Neuronal stem cell (in vitro differentiated cells): Measurements from ENCODE around the gene ENAH.
A peak's percentile ranks its signal among the peaks of the same experiment; 100 is the strongest.

ENCODE experiments used
- DNase-seq: peaks from one replicate; pipeline ENCODE4 v3.0.0-alpha.2; 2013; ENCODE audit warnings: low spot score
- H2AFZ ChIP-seq: one replicate; pipeline ENCODE4 v1.6.1; 2013; ENCODE audit warnings: mild to moderate bottlenecking, low read length, inconsistent platforms
- H2AK5ac ChIP-seq: 2 replicates; pipeline ENCODE4 v1.6.1; 2013; ENCODE audit warnings: low read depth, mild to moderate bottlenecking, inconsistent platforms, low read length, moderate library complexity, mixed read lengths
- H2BK120ac ChIP-seq: 2 replicates; pipeline ENCODE4 v1.6.1; 2013; ENCODE audit warnings: low read depth, mild to moderate bottlenecking, inconsistent platforms, low read length, moderate library complexity, mixed read lengths
- H2BK12ac ChIP-seq: one replicate; pipeline ENCODE4 v1.6.1; 2013; ENCODE audit warnings: low read length, inconsistent platforms
- H2BK15ac ChIP-seq: 2 replicates; pipeline ENCODE4 v1.6.1; 2013; ENCODE audit warnings: mild to moderate bottlenecking, low read length, inconsistent platforms, mixed read lengths
- H2BK5ac ChIP-seq: one replicate; pipeline ENCODE4 v1.6.1; 2013; ENCODE audit warnings: inconsistent platforms, mild to moderate bottlenecking, low read length, moderate library complexity
- H3K14ac ChIP-seq: one replicate; pipeline ENCODE4 v1.6.1; 2013; ENCODE audit warnings: low read length, inconsistent platforms
- H3K18ac ChIP-seq: 2 replicates; pipeline ENCODE4 v1.6.1; 2013; ENCODE audit warnings: low read length, inconsistent platforms
- H3K23ac ChIP-seq: 2 replicates; pipeline ENCODE4 v1.6.1; 2013; ENCODE audit warnings: low read depth, mild to moderate bottlenecking, mixed read lengths, low read length, inconsistent platforms; ENCODE audit not compliant: poor library complexity
- H3K27ac ChIP-seq: replicated peaks from 3 replicates; pipeline ENCODE4 v1.5.1; 2013; ENCODE audit warnings: low read length, inconsistent platforms
- H3K27me3 ChIP-seq, 3 experiments: 2 replicates each; pipeline ENCODE4 v1.6.1; 2013; ENCODE audit warnings: low read length in 3 of 3, mild to moderate bottlenecking in 2 of 3, inconsistent platforms in 1 of 3, low read depth in 1 of 3, mixed read lengths in 1 of 3, moderate library complexity in 1 of 3; ENCODE audit not compliant: control insufficient read depth in 3 of 3, insufficient read depth in 3 of 3
- H3K36me3 ChIP-seq, 2 donors: replicated peaks in 1 of 2; 2 replicates each; pipeline ENCODE4 v1.6.1; 2013; ENCODE audit warnings: low read length in 2 of 2; ENCODE audit not compliant: control insufficient read depth in 2 of 2, insufficient read depth in 2 of 2
- H3K4ac ChIP-seq: 2 replicates; pipeline ENCODE4 v1.6.1; 2013; ENCODE audit warnings: inconsistent platforms, mild to moderate bottlenecking, low read length, moderate library complexity
- H3K4me1 ChIP-seq, 2 donors: 1 replicate in 1 of 2; 2 replicates in 1 of 2; pipeline ENCODE4 v1.6.1; 2013; ENCODE audit warnings: low read length in 2 of 2, low read depth in 1 of 2; ENCODE audit not compliant: control insufficient read depth in 2 of 2, insufficient read depth in 1 of 2
- H3K4me2 ChIP-seq: one replicate; pipeline ENCODE4 v1.6.1; 2013; ENCODE audit warnings: mild to moderate bottlenecking, low read length, inconsistent platforms; ENCODE audit not compliant: insufficient read depth, poor library complexity, severe bottlenecking
- H3K4me3 ChIP-seq, 2 donors: 2 replicates each; pipeline ENCODE4 v1.5.1; 2013; ENCODE audit warnings: low read length in 2 of 2, mild to moderate bottlenecking in 2 of 2, inconsistent platforms in 1 of 2, moderate library complexity in 1 of 2
- H3K79me1 ChIP-seq: one replicate; pipeline ENCODE4 v1.6.1; 2013; ENCODE audit warnings: low read depth, mild to moderate bottlenecking, inconsistent platforms, low read length, moderate library complexity
- H3K9ac ChIP-seq: one replicate; pipeline ENCODE4 v1.6.1; 2013; ENCODE audit warnings: mild to moderate bottlenecking, low read depth, low read length, inconsistent platforms; ENCODE audit not compliant: poor library complexity
- H3K9me3 ChIP-seq, 2 donors: replicated peaks in 1 of 2; 2 replicates each; pipeline versions ENCODE3 to v1.6.1; 2013; ENCODE audit warnings: low read length in 2 of 2, mild to moderate bottlenecking in 2 of 2, inconsistent platforms in 1 of 2, low read depth in 1 of 2, mixed read lengths in 1 of 2, moderate library complexity in 1 of 2; ENCODE audit not compliant: control insufficient read depth in 2 of 2, insufficient read depth in 1 of 2
- H4K8ac ChIP-seq: one replicate; pipeline ENCODE4 v1.6.1; 2013; ENCODE audit warnings: low read depth, mild to moderate bottlenecking, inconsistent platforms, low read length, moderate library complexity
- H4K91ac ChIP-seq: one replicate; pipeline ENCODE4 v1.6.1; 2013; ENCODE audit warnings: low read length, low read depth, mild to moderate bottlenecking, inconsistent platforms; ENCODE audit not compliant: poor library complexity
- WGBS, 2 donors: extraction: QIAGEN DNeasy Blood & Tissue Kit; methylation state at CpG; one replicate each; pipeline ENCODE4 v1.1.7; 2013; ENCODE audit warnings: missing lambda C conversion rate in 2 of 2, mixed read lengths in 1 of 2; ENCODE audit not compliant: insufficient read length in 2 of 2, insufficient replicate concordance in 1 of 2; ENCODE audit errors: extremely low coverage in 2 of 2; 5-methylcytosine and 5-hydroxymethylcytosine counted together

ENAH gene

DNA sequence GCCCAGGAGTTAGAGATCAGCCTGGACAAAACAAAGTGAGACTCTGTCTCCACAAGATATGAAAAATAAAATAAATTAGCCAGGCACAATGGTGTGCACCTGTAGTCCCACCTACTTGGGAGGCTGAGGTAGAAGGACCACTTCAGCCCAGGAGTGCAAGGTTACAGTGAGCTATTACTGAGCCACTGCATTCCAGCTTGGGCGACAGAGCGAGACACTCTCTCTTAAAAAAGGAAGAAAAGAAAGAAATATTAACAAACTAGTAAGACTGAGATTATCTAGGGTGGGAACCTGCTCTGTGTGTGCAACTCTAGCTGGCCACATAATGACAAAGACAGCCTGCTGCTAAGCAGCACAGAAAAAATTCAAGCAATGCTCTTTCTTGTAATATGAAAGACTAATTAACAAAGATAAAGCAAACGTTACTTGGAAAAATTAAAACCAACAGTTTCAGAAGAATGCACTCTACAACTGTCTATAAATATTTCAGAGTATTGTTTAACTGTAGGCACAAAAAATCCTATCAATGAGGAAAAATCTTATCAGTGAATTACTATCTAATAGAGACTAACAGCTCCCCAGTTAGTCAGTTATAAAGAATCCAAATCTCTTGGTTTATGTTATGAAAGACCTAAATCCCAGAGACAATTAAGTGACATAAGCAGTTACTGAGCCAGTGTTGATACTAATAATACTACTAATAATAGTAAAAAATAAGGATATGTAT, 74.5 kb downstream of the ENAH start:
- Histone ChIP-seq H3K4me3 (no peak overlapping the region), H3K27ac (peak overlapping the region; percentile 52), H2AFZ (no peak overlapping the region), H2BK12ac (no peak overlapping the region), H2AK5ac (no peak overlapping the region), H3K4me1 (peaks cover 17 to 28% of the 10 kb centered on the region in 2 donors), H3K14ac (no peak overlapping the region), H3K4me2 (no peak overlapping the region), H4K91ac (no peak overlapping the region), H2BK5ac (no peak overlapping the region), H3K23ac (no peak overlapping the region), H3K9ac (no peak overlapping the region), H2BK15ac (no peak overlapping the region), H3K18ac (no peak overlapping the region), H3K9me3 (no peaks in the 10 kb centered on the region), H3K79me1 (no peaks in the 10 kb centered on the region), H3K36me3 (peaks cover 0 to 13% of the 10 kb centered on the region in 2 donors), H3K27me3 (no peaks in the 10 kb centered on the region), H2BK120ac (no peak overlapping the region), H4K8ac (no peak overlapping the region), H3K4ac (no peak overlapping the region)
- WGBS, 2 donors: no CpG with 5 or more reads among the region's 3 CpGs
- DNase-seq: no peak

DNA sequence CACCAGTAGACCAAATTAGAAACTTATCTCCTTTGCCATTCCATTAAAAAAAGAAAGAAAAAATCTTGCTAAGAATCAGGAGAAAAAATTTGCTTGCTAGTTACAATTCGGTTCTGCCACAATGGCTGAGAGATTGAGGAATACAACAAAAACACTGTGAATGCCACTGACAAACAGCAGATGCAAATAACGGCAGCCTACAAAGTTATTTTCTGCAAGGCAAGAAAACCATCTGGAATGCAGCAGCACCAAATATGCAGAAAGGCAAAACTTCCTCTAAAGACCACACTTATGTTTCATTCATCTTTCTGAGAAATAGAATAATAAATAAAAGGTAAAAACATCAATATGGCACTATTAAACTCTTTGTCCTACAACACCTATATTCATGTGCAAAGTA, 75.7 kb downstream of the ENAH start:
- Histone ChIP-seq H3K27me3 (no peaks in the 10 kb centered on the region), H4K91ac (no peak overlapping the region), H2AK5ac (no peak overlapping the region), H2AFZ (no peak overlapping the region), H3K27ac (no peak overlapping the region), H3K4me2 (no peak overlapping the region), H3K14ac (no peak overlapping the region), H2BK15ac (no peak overlapping the region), H3K9ac (no peak overlapping the region), H3K36me3 (peaks cover 0 to 4% of the 10 kb centered on the region in 2 donors), H3K79me1 (no peaks in the 10 kb centered on the region), H3K4me1 (peaks cover 17 to 28% of the 10 kb centered on the region in 2 donors), H3K23ac (no peak overlapping the region), H2BK5ac (no peak overlapping the region), H2BK120ac (no peak overlapping the region), H2BK12ac (no peak overlapping the region), H3K4ac (no peak overlapping the region), H3K9me3 (no peaks in the 10 kb centered on the region), H4K8ac (no peak overlapping the region), H3K4me3 (no peak overlapping the region), H3K18ac (no peak overlapping the region)
- DNase-seq: no peak
- WGBS, 2 donors: no CpG with 5 or more reads among the region's 2 CpGs

DNA sequence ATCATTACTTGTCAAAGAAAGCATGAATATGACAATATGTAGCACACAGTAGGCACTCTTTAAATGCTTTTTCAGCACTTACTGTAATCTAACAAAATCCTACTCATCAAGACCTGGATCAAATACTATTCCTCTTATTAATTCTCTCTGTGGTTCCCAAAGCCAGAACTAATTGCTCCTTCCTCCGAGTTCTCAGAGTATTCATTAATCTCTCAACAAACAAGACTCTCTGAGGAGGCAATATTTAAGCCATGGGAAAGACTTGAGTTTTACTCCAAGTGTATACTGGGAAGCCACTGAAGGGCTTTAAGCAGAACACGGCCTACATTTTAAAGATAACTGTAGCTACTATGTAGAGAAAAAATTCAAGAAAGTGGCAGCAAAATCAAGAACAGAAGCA, 79.7 kb downstream of the ENAH start:
- Histone ChIP-seq H2BK15ac (no peak overlapping the region), H3K4me3 (no peak overlapping the region), H3K27ac (no peak overlapping the region), H3K9ac (no peak overlapping the region), H2BK120ac (no peak overlapping the region), H3K36me3 (peaks cover 0 to 18% of the 10 kb centered on the region in 2 donors), H3K27me3 (no peaks in the 10 kb centered on the region), H3K4me1 (peaks cover 11 to 17% of the 10 kb centered on the region in 2 donors), H3K4me2 (no peak overlapping the region), H3K9me3 (peaks cover 0 to 3% of the 10 kb centered on the region in 2 donors), H3K79me1 (peaks cover 4% of the 10 kb centered on the region), H2BK5ac (no peak overlapping the region), H2AFZ (no peak overlapping the region), H3K14ac (no peak overlapping the region), H2BK12ac (no peak overlapping the region), H2AK5ac (no peak overlapping the region), H4K8ac (no peak overlapping the region), H3K4ac (no peak overlapping the region), H3K23ac (no peak overlapping the region), H4K91ac (no peak overlapping the region), H3K18ac (no peak overlapping the region)
- no CpG with 5 or more reads among the region's 2 CpGs for WGBS, 2 donors
- no peak for DNase-seq

- H3K27ac ChIP-seq: no peak overlapping the region
- no peak overlapping the region for H3K4me3 ChIP-seq
- no peak overlapping the region for H2BK5ac ChIP-seq
- H2AK5ac ChIP-seq: no peak overlapping the region
- no peak overlapping the region for H3K4ac ChIP-seq
- no peak for DNase-seq
- no CpG with 5 or more reads among the region's 3 CpGs for WGBS, 2 donors
- no peak overlapping the region for H2BK15ac ChIP-seq
- no peak overlapping the region for H3K9ac ChIP-seq
- H3K79me1 ChIP-seq: peaks cover 4% of the 10 kb centered on the region
- no peak overlapping the region for H4K8ac ChIP-seq
- H2BK120ac ChIP-seq: no peak overlapping the region
- peaks cover 9 to 12% of the 10 kb centered on the region in 2 donors for H3K4me1 ChIP-seq
- H2AFZ ChIP-seq: no peak overlapping the region
- H3K14ac ChIP-seq: no peak overlapping the region
- H3K27me3 ChIP-seq: no peaks in the 10 kb centered on the region
- no peak overlapping the region for H3K18ac ChIP-seq
- peaks cover 0 to 3% of the 10 kb centered on the region in 2 donors for H3K9me3 ChIP-seq
- no peak overlapping the region for H3K4me2 ChIP-seq
- no peak overlapping the region for H4K91ac ChIP-seq
- H3K36me3 ChIP-seq: peaks cover 0 to 24% of the 10 kb centered on the region in 2 donors
- no peak overlapping the region for H2BK12ac ChIP-seq
- H3K23ac ChIP-seq: no peak overlapping the region
Measured at GRCh38 chr1:225572422-225572821, 80.5 kb downstream of the ENAH start.
